ENCODE results near the gene PSME3IP1.
"Not testable (repeated sequence)": the region's sequence is repeated elsewhere in the genome, so short reads cannot be mapped to it uniquely, and the experiment has no call there.

DNA sequence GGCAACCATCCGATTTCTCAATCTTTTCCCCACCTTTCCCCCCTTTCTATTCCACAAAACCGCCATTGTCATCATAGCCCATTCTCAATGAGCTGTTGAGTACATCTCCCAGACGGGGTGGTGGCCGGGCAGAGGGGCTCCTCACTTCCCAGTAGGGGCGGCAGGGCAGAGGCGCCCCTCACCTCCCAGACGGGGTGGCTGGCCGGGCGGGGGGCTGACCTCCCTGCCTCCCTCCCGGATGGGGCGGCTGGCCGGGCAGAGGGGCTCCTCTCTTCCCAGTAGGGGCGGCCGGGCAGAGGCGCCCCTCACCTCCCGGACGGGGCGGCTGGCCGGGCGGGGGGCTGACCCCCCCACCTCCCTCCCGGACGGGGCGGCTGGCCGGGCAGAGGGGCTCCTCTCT, 14.5 kb upstream of the PSME3IP1 start:
- not testable (repeated sequence) for TF ChIP-seq ELF4 (CRISPR knock-in tag; IDR thresholded peaks at IDR 0.05; ENCODE audit: low read depth); CREB1 (CRISPR knock-in tag; IDR thresholded peaks at IDR 0.05); CREM (CRISPR knock-in tag; IDR thresholded peaks at IDR 0.05); ZNF121 (CRISPR knock-in tag; IDR thresholded peaks at IDR 0.05); NR2C2 (CRISPR knock-in tag; IDR thresholded peaks at IDR 0.05); PRRX2 (CRISPR knock-in tag; IDR thresholded peaks at IDR 0.05); ZNF138 (CRISPR knock-in tag; conservative IDR thresholded peaks at IDR 0.05); SMAD3 (CRISPR knock-in tag; IDR thresholded peaks at IDR 0.05; ENCODE audit: borderline replicate concordance)
- TF ChIP-seq, protein P1, sequence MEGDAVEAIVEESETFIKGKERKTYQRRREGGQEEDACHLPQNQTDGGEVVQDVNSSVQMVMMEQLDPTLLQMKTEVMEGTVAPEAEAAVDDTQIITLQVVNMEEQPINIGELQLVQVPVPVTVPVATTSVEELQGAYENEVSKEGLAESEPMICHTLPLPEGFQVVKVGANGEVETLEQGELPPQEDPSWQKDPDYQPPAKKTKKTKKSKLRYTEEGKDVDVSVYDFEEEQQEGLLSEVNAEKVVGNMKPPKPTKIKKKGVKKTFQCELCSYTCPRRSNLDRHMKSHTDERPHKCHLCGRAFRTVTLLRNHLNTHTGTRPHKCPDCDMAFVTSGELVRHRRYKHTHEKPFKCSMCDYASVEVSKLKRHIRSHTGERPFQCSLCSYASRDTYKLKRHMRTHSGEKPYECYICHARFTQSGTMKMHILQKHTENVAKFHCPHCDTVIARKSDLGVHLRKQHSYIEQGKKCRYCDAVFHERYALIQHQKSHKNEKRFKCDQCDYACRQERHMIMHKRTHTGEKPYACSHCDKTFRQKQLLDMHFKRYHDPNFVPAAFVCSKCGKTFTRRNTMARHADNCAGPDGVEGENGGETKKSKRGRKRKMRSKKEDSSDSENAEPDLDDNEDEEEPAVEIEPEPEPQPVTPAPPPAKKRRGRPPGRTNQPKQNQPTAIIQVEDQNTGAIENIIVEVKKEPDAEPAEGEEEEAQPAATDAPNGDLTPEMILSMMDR (IDR thresholded peaks at IDR 0.05) = not testable (repeated sequence)
- TF ChIP-seq, protein P2, sequence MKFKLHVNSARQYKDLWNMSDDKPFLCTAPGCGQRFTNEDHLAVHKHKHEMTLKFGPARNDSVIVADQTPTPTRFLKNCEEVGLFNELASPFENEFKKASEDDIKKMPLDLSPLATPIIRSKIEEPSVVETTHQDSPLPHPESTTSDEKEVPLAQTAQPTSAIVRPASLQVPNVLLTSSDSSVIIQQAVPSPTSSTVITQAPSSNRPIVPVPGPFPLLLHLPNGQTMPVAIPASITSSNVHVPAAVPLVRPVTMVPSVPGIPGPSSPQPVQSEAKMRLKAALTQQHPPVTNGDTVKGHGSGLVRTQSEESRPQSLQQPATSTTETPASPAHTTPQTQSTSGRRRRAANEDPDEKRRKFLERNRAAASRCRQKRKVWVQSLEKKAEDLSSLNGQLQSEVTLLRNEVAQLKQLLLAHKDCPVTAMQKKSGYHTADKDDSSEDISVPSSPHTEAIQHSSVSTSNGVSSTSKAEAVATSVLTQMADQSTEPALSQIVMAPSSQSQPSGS (CRISPR knock-in tag; IDR thresholded peaks at IDR 0.05; ENCODE audit: borderline replicate concordance, low read depth) = not testable (repeated sequence)
- TF ChIP-seq, protein P3, sequence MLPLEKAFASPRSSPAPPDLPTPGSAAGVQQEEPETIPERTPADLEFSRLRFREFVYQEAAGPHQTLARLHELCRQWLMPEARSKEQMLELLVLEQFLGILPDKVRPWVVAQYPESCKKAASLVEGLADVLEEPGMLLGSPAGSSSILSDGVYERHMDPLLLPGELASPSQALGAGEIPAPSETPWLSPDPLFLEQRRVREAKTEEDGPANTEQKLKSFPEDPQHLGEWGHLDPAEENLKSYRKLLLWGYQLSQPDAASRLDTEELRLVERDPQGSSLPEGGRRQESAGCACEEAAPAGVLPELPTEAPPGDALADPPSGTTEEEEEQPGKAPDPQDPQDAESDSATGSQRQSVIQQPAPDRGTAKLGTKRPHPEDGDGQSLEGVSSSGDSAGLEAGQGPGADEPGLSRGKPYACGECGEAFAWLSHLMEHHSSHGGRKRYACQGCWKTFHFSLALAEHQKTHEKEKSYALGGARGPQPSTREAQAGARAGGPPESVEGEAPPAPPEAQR (CRISPR knock-in tag; IDR thresholded peaks at IDR 0.05) = not testable (repeated sequence)
- TF ChIP-seq, protein P4, sequence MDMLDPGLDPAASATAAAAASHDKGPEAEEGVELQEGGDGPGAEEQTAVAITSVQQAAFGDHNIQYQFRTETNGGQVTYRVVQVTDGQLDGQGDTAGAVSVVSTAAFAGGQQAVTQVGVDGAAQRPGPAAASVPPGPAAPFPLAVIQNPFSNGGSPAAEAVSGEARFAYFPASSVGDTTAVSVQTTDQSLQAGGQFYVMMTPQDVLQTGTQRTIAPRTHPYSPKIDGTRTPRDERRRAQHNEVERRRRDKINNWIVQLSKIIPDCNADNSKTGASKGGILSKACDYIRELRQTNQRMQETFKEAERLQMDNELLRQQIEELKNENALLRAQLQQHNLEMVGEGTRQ (CRISPR knock-in tag; IDR thresholded peaks at IDR 0.05) = not testable (repeated sequence)
